Measurements from ENCODE around the gene PNPLA7. TPM values are rescaled to one million over a fixed set of nuclear protein-coding genes. Genes with fewer than 3 reads are reported as not detected.

PNPLA7 gene
- total RNA-seq, 1 experiment from 2014 or later = 0.27 TPM

- DNase-seq (ENCODE audit: low read depth) = no peak
Observed at GRCh38 chr9:137462396-137462985, 87.7 kb downstream of the PNPLA7 start.

- no peak for DNase-seq (ENCODE audit: low read depth)
Observed at GRCh38 chr9:137461663-137462395, 88.4 kb downstream of the PNPLA7 start.

GRCh38 chr9:137461316-137461662, 88.9 kb downstream of the PNPLA7 start:
- DNase-seq (ENCODE audit: low read depth) = no peak

- no peak for DNase-seq (ENCODE audit: low read depth)
Observed at GRCh38 chr9:137460363-137461315, 89.6 kb downstream of the PNPLA7 start.

- no peak for DNase-seq (ENCODE audit: low read depth)
Observed at GRCh38 chr9:137459601-137460362, 90.4 kb downstream of the PNPLA7 start.

GRCh38 chr9:137459152-137459600, 91.0 kb downstream of the PNPLA7 start, which contains the start of gene NSMF:
Gene NSMF (minus strand): TSS chr9:137459334. CDS start chr9:137459102, 232 bp downstream.
- DNase-seq (ENCODE audit: low read depth) = peak; percentile 84

- no peak for DNase-seq (ENCODE audit: low read depth)
Observed at GRCh38 chr9:137458194-137459151, 91.7 kb downstream of the PNPLA7 start.

- no peak for DNase-seq (ENCODE audit: low read depth)
Observed at GRCh38 chr9:137457406-137458193, 92.6 kb downstream of the PNPLA7 start.

- no peak for DNase-seq (ENCODE audit: low read depth)
Observed at GRCh38 chr9:137456864-137457405, 93.3 kb downstream of the PNPLA7 start.

GRCh38 chr9:137456061-137456863, 93.9 kb downstream of the PNPLA7 start:
- no peak for DNase-seq (ENCODE audit: low read depth)

GRCh38 chr9:137455359-137455991, 94.7 kb downstream of the PNPLA7 start:
- DNase-seq (ENCODE audit: low read depth) = no peak

- DNase-seq (ENCODE audit: low read depth) = no peak
Observed at GRCh38 chr9:137454597-137455358, 95.4 kb downstream of the PNPLA7 start.

- DNase-seq (ENCODE audit: low read depth) = no peak
Observed at GRCh38 chr9:137454145-137454596, 96.0 kb downstream of the PNPLA7 start.

GRCh38 chr9:137453643-137454081, 96.5 kb downstream of the PNPLA7 start:
- no peak for DNase-seq (ENCODE audit: low read depth)

- DNase-seq (ENCODE audit: low read depth) = no peak
Observed at GRCh38 chr9:137452761-137453642, 97.2 kb downstream of the PNPLA7 start.

Data from M059J (cell line).